COR-L47 (cell line): ENCODE data around the gene ADRA1B.

Experiments
- DNase-seq: peaks from one replicate; lab custom pipeline; 2025; lab: John Stamatoyannopoulos, UW

ADRA1B gene

GRCh38 chr5:159915904-159916840 is at the start of gene ADRA1B:
Gene ADRA1B, plus strand, starts transcription at chr5:159916482. Its CDS starts 424 bp downstream, at chr5:159916906.
- peak; percentile 24 for DNase-seq

- DNase-seq = no peak
Observed at GRCh38 chr5:159873680-159874079, 42.6 kb upstream of the ADRA1B start.

DNA sequence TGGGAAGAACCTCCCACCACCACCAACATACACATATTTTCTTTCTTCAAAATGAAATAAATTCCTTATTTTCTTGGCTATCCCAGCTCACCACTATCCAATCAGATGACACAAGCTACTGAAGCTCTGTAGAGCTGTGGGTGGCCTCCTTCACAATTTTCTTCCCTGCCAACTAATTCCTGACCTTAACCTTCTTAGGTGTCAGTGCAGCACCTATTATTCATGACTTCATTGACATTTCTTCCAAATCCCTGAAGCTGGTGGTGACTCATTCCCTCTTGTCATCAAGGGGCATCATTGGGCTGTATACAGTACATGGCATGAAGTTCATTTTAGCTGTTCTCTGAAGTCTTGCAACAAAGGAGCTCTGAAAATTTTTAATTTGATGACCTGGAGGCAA is 42.0 kb upstream of the ADRA1B start:
- DNase-seq = no peak

DNA sequence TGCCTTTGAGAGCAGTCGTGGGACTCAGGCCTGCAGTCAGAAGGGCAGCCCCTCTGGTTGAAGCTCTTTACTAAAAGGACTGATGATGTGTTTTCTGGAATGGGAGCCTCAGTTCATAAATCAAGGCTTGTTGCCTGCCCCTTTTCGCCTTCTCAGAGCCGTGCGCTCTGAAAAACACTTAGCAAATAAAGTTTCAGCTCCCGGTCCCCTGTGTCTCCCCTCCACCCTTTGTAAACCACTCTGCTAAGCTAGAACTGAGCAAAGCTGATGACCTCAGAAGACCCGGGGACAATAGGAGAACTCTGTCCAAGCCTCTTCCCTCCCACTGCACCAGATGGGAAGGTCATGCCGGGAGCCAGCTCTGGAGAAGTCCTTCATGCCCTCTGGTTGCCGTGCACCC is 39.3 kb upstream of the ADRA1B start:
- DNase-seq = no peak

- DNase-seq = no peak
Observed at GRCh38 chr5:159877894-159878448, 38.3 kb upstream of the ADRA1B start.

DNA sequence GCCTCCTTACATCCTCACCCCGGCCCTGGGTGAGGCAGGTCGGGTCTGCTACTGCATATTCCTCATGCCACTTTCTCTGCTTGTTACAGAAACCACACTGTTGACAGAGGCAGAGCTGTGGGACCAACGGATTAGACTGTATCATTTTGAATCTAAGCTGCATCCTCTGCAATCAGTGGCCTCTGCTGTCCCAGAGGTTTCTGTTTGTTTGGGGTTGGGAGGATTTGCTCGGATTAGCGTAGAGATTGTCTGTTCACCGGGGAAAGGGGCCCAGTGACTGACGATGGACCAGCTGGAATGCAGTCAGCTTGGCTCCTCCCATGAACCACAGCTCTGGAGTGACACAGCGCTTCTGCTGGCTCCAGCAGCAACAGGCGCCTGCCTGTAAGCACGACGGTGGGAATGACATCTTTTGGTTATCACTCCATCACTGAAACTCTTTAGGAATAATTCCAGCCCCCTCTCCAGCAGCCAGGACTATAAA is 37.3 kb upstream of the ADRA1B start:
- DNase-seq = no peak

- no peak for DNase-seq
Observed at GRCh38 chr5:159880676-159881075, 35.6 kb upstream of the ADRA1B start.

DNA sequence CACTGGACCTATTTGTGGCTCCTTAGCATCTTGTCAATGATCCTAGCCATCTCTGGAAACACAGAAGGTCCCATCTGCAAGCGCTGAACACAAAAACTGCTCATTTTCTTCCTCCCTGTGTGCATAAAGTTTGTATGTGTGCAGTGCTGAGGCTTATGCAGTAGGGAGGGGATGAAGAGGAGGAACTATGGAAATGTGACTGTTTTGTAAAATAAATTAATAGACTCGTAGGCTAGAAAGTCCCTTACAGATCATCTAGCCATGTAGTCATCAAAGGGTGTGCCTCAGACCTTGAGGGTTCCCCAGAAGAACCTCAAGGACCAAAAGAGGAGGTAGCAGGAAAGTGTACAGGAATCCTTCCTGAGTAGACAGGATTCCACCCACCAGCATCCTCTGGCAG is 34.3 kb upstream of the ADRA1B start:
- no peak for DNase-seq

GRCh38 chr5:159883522-159883950 is 32.7 kb upstream of the ADRA1B start:
- no peak for DNase-seq

DNA sequence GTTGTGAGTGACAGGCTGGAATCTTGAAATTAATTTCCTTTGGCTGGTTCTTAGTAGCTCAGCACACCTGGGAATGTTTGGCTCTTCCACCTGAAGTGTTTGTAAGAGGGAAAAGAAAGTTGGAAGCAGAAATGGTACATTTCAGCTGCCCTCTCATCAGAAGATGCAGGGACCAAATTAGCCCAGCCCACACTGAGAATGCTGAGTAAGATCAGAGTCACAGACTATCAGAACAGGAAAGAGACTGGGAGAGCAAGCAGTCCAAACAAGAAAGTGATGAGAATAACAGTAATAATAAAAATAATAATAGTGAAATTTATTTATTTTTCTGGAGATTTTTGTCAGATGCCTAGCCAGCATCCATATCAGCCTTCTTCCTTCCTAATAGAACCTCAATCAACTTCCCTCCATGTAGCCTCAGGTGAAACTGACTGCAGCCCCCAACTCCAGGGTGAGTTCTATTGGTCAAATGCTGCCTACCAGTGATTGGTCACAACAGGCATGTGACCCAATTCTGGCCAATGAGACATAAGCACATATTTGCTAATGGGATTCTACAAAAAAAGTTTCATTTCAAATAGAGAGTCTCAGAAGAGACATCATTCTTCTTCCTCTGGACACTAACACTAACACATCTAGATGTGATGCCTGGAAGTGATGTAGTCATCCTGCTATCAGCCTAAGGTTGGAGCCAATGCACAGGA is 31.2 kb upstream of the ADRA1B start:
- no peak for DNase-seq

DNA sequence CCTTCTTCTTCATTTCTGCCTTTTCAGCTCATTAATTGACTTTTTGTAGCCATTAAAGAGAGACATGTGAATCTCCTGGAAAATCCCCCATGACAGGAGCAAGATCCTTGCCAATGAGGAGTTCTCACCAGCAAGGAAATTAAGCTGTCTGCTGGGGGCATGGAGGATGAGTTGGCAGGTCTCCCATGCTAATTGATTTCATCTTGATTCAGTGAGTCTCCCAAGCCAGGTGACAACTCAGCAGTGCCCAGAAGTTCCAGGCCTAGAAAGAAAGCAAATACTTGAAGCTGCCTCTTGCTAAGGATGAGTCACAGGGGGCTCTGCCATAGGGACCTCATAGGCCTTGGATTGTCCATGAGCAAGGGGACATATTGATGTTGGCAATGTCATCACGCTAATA is 30.0 kb upstream of the ADRA1B start:
- DNase-seq = no peak

DNA sequence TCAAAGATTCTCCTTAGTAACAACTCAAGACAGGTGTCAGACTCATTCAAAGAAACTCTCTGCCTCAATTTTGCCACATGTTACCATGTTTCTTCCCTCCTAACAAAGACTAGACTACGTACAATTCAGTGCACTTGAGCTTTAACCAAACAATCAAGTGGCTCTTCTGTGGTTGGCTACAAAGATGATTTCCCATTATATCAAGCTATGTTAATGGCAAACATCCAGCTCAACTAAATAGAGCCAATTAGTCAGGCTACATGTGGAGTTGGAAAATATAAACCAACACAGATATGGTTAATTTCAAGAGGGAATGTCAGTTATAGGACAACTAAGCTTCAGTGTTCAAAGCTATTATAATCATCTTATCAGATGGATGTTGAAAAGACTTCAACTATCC is 29.2 kb upstream of the ADRA1B start:
- peak; percentile 47 for DNase-seq

GRCh38 chr5:159888860-159889259 is 27.4 kb upstream of the ADRA1B start:
- no peak for DNase-seq

- DNase-seq = no peak
Observed at GRCh38 chr5:159890141-159890540, 26.1 kb upstream of the ADRA1B start.

- DNase-seq = no peak
Observed at GRCh38 chr5:159891371-159891770, 24.9 kb upstream of the ADRA1B start.

DNA sequence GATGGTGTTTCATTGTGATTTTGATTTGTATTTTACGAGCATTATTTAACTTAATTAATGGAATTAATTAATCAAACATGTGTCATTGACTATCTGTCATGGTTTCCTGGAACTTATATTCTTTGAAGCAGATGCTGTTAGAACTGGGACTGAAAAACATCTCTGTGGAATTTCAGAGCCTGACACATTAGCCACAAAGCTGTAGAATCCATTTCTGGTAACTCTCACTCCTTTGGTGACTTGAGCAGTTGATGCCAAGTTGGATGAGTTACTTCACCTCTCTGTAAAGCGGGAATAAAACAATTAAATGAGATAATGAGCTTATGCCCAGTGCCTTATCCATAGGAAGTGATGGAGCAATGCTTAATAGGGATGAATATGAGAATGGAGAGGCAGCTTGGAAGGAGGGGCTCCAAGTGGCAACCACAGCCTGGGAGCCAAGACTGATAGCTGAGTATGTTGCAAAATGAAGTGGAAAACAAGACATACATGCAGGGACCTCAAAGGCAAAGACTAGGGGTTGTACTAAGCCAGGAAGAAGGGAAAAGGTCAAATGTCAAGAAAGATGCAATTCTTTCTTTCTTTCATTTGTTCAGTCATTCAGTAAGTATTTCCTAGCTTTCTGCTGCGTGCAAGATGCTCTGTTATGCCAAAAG is 23.1 kb upstream of the ADRA1B start:
- DNase-seq = no peak

DNA sequence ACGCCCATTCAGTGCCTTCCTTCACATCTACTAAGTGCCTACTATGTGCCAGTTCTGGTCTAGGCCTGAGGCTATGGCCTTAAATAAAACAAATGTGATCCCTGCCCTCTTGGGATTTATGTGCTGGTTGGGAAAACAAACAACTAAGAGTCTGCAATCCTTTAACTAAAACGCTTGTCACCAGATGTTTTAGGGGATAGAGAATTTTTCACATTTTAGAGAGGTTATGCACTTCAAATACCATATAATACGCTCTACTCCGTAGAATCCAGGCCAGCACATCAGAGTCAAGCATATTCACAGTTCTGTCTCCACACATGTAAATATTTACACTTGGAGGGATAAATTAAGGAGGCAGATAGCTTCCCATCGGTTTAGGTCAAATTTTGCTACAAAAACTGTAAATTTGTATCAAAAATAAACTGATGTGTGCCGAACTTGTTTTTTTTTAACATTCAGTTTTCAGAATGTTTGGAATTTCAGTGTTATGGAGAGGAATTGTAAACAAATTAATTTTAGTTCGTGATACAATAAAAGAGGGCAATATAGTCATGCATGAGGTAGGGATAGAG is 22.0 kb upstream of the ADRA1B start:
- no peak for DNase-seq

DNA sequence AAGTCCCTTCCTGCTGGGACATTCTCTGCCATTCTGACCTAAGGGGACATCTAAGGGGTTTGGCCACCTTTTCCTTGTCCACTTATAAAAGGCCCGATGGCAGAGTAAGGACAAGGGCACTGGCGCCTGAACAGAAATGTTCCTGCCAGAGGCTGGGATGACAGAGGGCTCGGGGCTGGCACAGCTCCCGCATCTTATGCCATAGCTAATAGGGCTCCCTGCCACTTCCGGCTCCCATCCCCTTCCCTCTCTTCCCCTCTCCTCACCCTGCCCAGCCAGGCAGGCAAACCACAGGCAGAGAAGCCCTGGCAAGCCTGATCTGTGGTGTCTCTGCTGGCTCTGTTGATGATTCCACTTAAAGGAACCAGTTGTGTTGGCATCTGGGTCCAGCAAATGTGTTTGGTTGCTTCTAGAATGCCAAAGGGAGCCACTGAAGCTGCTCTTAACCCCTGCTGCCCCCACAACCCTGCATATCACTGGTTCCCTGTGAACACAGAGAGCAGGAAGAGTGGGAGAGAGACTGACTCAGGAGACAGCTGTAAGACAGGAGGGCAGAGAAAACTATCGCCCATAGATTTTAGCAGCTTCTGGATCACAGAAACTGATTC is 18.4 kb upstream of the ADRA1B start:
- no peak for DNase-seq

- no peak for DNase-seq
Observed at GRCh38 chr5:159899067-159900049, 16.9 kb upstream of the ADRA1B start.

GRCh38 chr5:159901308-159901707 is 15.0 kb upstream of the ADRA1B start:
- no peak for DNase-seq
